BLaER1 treated with 17β-estradiol and CSF1 and Interleukin-3, amounts not matched to agents 10 nM and 100 nM (cell line): ENCODE results near the gene NAPA.

Experiments
- H3K27ac ChIP-seq, 11 experiments: shearing (Covaris generic); formaldehyde crosslinking; 2 replicates each; pipeline ENCODE4 v1.8.1; 2022
- H3K27me3 ChIP-seq, 11 experiments: shearing (Covaris generic); formaldehyde crosslinking; 2 replicates each; pipeline ENCODE4 v1.8.1; 2022
- H3K36me3 ChIP-seq, 11 experiments: shearing (Covaris generic); formaldehyde crosslinking; 2 replicates each; pipeline ENCODE4 v1.8.1; 2022
- H3K4me1 ChIP-seq, 10 experiments: shearing (Covaris generic); formaldehyde crosslinking; 2 replicates each; pipeline ENCODE4 v1.8.1; 2022
- H3K4me2 ChIP-seq, 11 experiments: shearing (Covaris generic); formaldehyde crosslinking; 2 replicates each; pipeline ENCODE4 v1.8.1; 2022
- H3K4me3 ChIP-seq, 10 experiments: shearing (Covaris generic); formaldehyde crosslinking; 2 replicates each; pipeline ENCODE4 v1.8.1; 2022
- H3K9ac ChIP-seq, 11 experiments: shearing (Covaris generic); formaldehyde crosslinking; 2 replicates each; pipeline ENCODE4 v1.8.1; 2022
- H3K9me3 ChIP-seq, 11 experiments: shearing (Covaris generic); formaldehyde crosslinking; replicated peaks in 1 of 11; 2 replicates each; pipeline ENCODE4 v1.8.1; 2022
- H4K20me1 ChIP-seq, 11 experiments: shearing (Covaris generic); formaldehyde crosslinking; 2 replicates each; pipeline ENCODE4 v1.8.1; 2022
- Cebpa-rat ChIP-seq, 11 experiments: shearing (Covaris generic); IDR thresholded peaks; 2 replicates each; pipeline ENCODE4 v1.8.1; 2022

The NAPA gene

GRCh38 chr19:47444388-47444821 is 70.5 kb downstream of the NAPA start:
- no peaks in the 10 kb centered on the region; a peak in 1 of 22 replicates for H3K9me3 ChIP-seq
- no peak for TF ChIP-seq Cebpa-rat (IDR thresholded peaks at IDR 0.05)
- H3K27ac ChIP-seq, result no peak overlapping the region
- H4K20me1 ChIP-seq, result peaks cover 0 to 41% (median 7%) of the 10 kb centered on the region in 11 experiments; a peak in 11 of 22 replicates
- peaks cover 80 to 100% (median 93%) of the 10 kb centered on the region in 11 experiments for H3K27me3 ChIP-seq
- peaks cover 13 to 24% (median 21%) of the 10 kb centered on the region in 10 experiments for H3K4me1 ChIP-seq
- H3K4me2 ChIP-seq, result peak overlapping the region in 9 of 11 experiments; percentile 6 to 49 (median 25); a peak in 11 of 22 replicates
- H3K4me3 ChIP-seq, result no peak overlapping the region
- H3K9ac ChIP-seq, result no peak overlapping the region
- H3K36me3 ChIP-seq, result no peaks in the 10 kb centered on the region

DNA sequence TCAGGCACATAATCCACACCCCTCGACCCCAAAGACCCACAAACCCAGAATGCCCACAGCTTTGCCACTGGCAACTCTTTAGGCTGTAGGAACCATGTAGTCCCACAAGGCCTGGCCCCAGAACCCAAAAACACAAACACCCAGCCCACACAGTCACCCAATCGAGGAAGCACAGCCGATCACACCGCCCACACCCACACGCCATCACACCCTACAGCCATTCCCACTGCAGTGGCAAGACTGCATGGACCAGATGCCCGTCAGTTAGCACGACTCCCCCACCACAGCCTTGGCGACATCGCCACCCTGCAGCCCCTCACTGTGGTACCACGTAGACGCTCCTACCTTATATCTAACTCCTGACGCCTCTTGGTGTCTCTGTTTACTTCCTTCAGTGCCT is 71.5 kb downstream of the NAPA start:
- Histone ChIP-seq H3K4me3 (no peak overlapping the region), H3K27ac (no peak overlapping the region), H4K20me1 (peaks cover 0 to 41% (median 7%) of the 10 kb centered on the region in 11 experiments; a peak in 11 of 22 replicates), H3K4me2 (no peak overlapping the region), H3K27me3 (peaks cover 80 to 100% (median 93%) of the 10 kb centered on the region in 11 experiments), H3K36me3 (no peaks in the 10 kb centered on the region), H3K9ac (no peak overlapping the region), H3K9me3 (no peaks in the 10 kb centered on the region; a peak in 1 of 22 replicates), H3K4me1 (peaks cover 13 to 24% (median 21%) of the 10 kb centered on the region in 10 experiments)
- no peak for TF ChIP-seq Cebpa-rat (IDR thresholded peaks at IDR 0.05)

DNA sequence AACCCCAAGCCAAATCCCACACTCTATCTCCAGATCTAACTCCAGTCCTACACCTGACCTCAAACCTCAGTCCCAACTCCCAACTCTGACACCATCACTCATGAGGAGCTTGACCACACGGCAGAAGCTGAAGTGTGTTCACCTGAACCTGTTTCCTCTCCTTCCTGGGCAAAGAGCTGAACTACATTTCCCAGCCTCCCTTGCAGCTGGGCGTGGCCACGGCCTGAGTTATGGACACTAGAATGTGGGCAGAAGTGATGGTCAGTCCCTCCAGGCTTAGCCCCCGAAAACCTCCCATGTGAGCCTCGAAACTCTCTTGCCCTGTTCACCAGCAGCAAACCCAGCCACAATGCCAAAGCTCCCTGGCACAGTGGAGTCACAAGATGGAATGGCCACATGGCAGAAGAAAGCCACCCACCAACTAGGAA is 76.1 kb downstream of the NAPA start:
- Histone ChIP-seq H3K9me3 (no peaks in the 10 kb centered on the region), H3K27me3 (peaks cover 61 to 94% (median 85%) of the 10 kb centered on the region in 11 experiments), H3K9ac (no peak overlapping the region), H3K4me3 (no peak overlapping the region), H4K20me1 (peaks cover 0 to 69% (median 16%) of the 10 kb centered on the region in 11 experiments; a peak in 10 of 22 replicates), H3K4me2 (no peak overlapping the region), H3K4me1 (peaks cover 9 to 22% (median 17%) of the 10 kb centered on the region in 10 experiments; a peak in 18 of 20 replicates), H3K36me3 (no peaks in the 10 kb centered on the region), H3K27ac (no peak overlapping the region)
- no peak for TF ChIP-seq Cebpa-rat (IDR thresholded peaks at IDR 0.05)
